Loucy (cell line): ENCODE measurements around the gene SLC25A33.

Experiments used
- H2AFZ ChIP-seq: fragments of 200-600 bp; sonication (generic); 2 replicates; pipeline ENCODE4 v1.6.0; 2016; ENCODE audit warnings: antibody characterized with exemption, mild to moderate bottlenecking, low read length, moderate library complexity
- H3F3A ChIP-seq: fragments of 200-600 bp; 2 replicates; pipeline ENCODE4 v1.6.0; 2016; ENCODE audit warnings: antibody characterized with exemption, low read depth, mild to moderate bottlenecking
- H3K27me3 ChIP-seq: fragments of 200-600 bp; sonication (generic); 2 replicates; pipeline ENCODE4 v1.6.1; 2014; ENCODE audit warnings: low read length, mild to moderate bottlenecking; ENCODE audit not compliant: insufficient read depth, poor library complexity, severe bottlenecking
- H3K36me3 ChIP-seq: fragments of 200-600 bp; sonication (generic); 2 replicates; pipeline ENCODE4 v1.6.1; 2016; ENCODE audit warnings: low read length; ENCODE audit not compliant: insufficient read depth
- H3K4me1 ChIP-seq: fragments of 200-600 bp; sonication (generic); 2 replicates; pipeline ENCODE4 v1.5.1; 2014; ENCODE audit warnings: low read length, mild to moderate bottlenecking; ENCODE audit not compliant: insufficient read depth, poor library complexity, severe bottlenecking
- H3K4me2 ChIP-seq: fragments of 200-600 bp; sonication (generic); 2 replicates; pipeline ENCODE4 v1.6.0; 2014; ENCODE audit warnings: antibody characterized with exemption, low read length, low read depth, mild to moderate bottlenecking; ENCODE audit not compliant: poor library complexity, severe bottlenecking
- H3K4me3 ChIP-seq: fragments of 200-600 bp; sonication (generic); 2 replicates; pipeline ENCODE4 v1.5.1; 2014; ENCODE audit warnings: low read length, mild to moderate bottlenecking, mixed read lengths; ENCODE audit not compliant: poor library complexity, severe bottlenecking
- H3K79me2 ChIP-seq: fragments of 200-600 bp; sonication (generic); 2 replicates; pipeline ENCODE4 v1.6.1; 2014; ENCODE audit warnings: low read length; ENCODE audit not compliant: insufficient read depth
- H3K9ac ChIP-seq: fragments of 200-600 bp; sonication (generic); 2 replicates; pipeline ENCODE4 v1.6.0; 2014; ENCODE audit warnings: mild to moderate bottlenecking, low read depth, low read length, moderate library complexity; ENCODE audit not compliant: poor library complexity, severe bottlenecking
- H3K9me2 ChIP-seq: fragments of 200-600 bp; sonication (generic); replicated peaks from 2 replicates; pipeline ENCODE4 v1.6.1; 2016; ENCODE audit warnings: low read depth, low read length, mixed read lengths
- H3K9me3 ChIP-seq: fragments of 200-600 bp; sonication (generic); 2 replicates; pipeline ENCODE4 v1.6.1; 2014; ENCODE audit warnings: mild to moderate bottlenecking, antibody characterized with exemption, low read length, low read depth; ENCODE audit not compliant: insufficient read depth
- H4K20me1 ChIP-seq: fragments of 200-600 bp; sonication (generic); 2 replicates; pipeline ENCODE4 v1.6.0; 2014; ENCODE audit warnings: antibody characterized with exemption, low read length, mild to moderate bottlenecking; ENCODE audit not compliant: insufficient read depth, poor library complexity, severe bottlenecking
- CTCF ChIP-seq: fragments of 200-600 bp; sonication (generic); conservative IDR thresholded peaks from 2 replicates; pipeline ENCODE4 v1.5.1; 2014; ENCODE audit warnings: mild to moderate bottlenecking, antibody characterized with exemption, low read length
- EZH2phosphoT487 ChIP-seq: fragments of 200-600 bp; IDR thresholded peaks from 2 replicates; pipeline ENCODE4 v1.6.1; 2018; ENCODE audit warnings: antibody characterized with exemption, mild to moderate bottlenecking, moderate library complexity, borderline replicate concordance

Gene SLC25A33

GRCh38 chr1:9598316-9598700, 59.0 kb downstream of the SLC25A33 start:
- Histone ChIP-seq H3K27me3 (no peaks in the 10 kb centered on the region), H3K9me2 (no peaks in the 10 kb centered on the region), H3K4me1 (peaks cover 6% of the 10 kb centered on the region), H3K4me2 (no peak overlapping the region), H3K4me3 (no peak overlapping the region), H3K9ac (no peak overlapping the region), H3K79me2 (peaks cover 35% of the 10 kb centered on the region), H3F3A (no peaks in the 10 kb centered on the region), H3K9me3 (no peaks in the 10 kb centered on the region), H2AFZ (no peak overlapping the region), H3K36me3 (peaks cover 69% of the 10 kb centered on the region; the same call in 1 of the 2 replicates), H4K20me1 (peaks cover 32% of the 10 kb centered on the region)
- no peak for TF ChIP-seq CTCF

GRCh38 chr1:9599741-9600140, 60.5 kb downstream of the SLC25A33 start:
- no peak overlapping the region for H3K4me2 ChIP-seq
- no peaks in the 10 kb centered on the region for H3K4me1 ChIP-seq
- peaks cover 21% of the 10 kb centered on the region for H3K79me2 ChIP-seq
- peaks cover 19% of the 10 kb centered on the region for H4K20me1 ChIP-seq
- no peaks in the 10 kb centered on the region for H3F3A ChIP-seq
- no peak overlapping the region for H2AFZ ChIP-seq
- H3K9me3 ChIP-seq = no peaks in the 10 kb centered on the region
- H3K9ac ChIP-seq = no peak overlapping the region
- TF ChIP-seq EZH2phosphoT487 (no peak), CTCF (no peak)
- H3K27me3 ChIP-seq = no peaks in the 10 kb centered on the region
- H3K4me3 ChIP-seq = no peak overlapping the region
- H3K36me3 ChIP-seq = peaks cover 80% of the 10 kb centered on the region; the same call in 1 of the 2 replicates
- no peaks in the 10 kb centered on the region for H3K9me2 ChIP-seq

- Histone ChIP-seq H3K4me1 (no peaks in the 10 kb centered on the region), H3K4me2 (no peak overlapping the region), H3K27me3 (no peaks in the 10 kb centered on the region), H3F3A (no peaks in the 10 kb centered on the region), H3K9me2 (no peaks in the 10 kb centered on the region), H4K20me1 (peaks cover 6% of the 10 kb centered on the region), H3K4me3 (no peak overlapping the region), H3K36me3 (peaks cover 85% of the 10 kb centered on the region; the same call in 1 of the 2 replicates), H3K79me2 (peaks cover 7% of the 10 kb centered on the region; the same call in 1 of the 2 replicates), H3K9me3 (no peaks in the 10 kb centered on the region), H3K9ac (no peak overlapping the region), H2AFZ (no peak overlapping the region)
- TF ChIP-seq CTCF = no peak
- TF ChIP-seq EZH2phosphoT487 = no peak
These were observed 61.9 kb downstream of the SLC25A33 start for GRCh38 chr1:9600861-9601834.
